ENCODE results near the gene SHC2. TPM values are rescaled to one million over a fixed set of nuclear protein-coding genes. Genes with fewer than 3 reads are reported as not detected.
"Not testable (repeated sequence)": the region's sequence is repeated elsewhere in the genome, so short reads cannot be mapped to it uniquely, and the experiment has no call there.

Gene SHC2
- total RNA-seq, 1 experiment from 2014 or later = 16.6 TPM

GRCh38 chr19:428149-428548, 32.7 kb downstream of the SHC2 start:
- Histone ChIP-seq H2BK5ac (ENCODE audit: insufficient read length, low read length) (no peak overlapping the region), H3K56ac (ENCODE audit: insufficient read length, low read depth, low read length) (no peak overlapping the region), H3K23ac (ENCODE audit: insufficient read length, low read depth, low read length) (no peak overlapping the region), H3T11ph (ENCODE audit: low read length) (no peak overlapping the region), H4K91ac (ENCODE audit: insufficient read length, low read depth, low read length) (no peak overlapping the region), H2AFZ (ENCODE audit: low read length) (no peak overlapping the region), H3K4me2 (ENCODE audit: insufficient read depth, insufficient read length, low read length) (no peak overlapping the region), H3K18ac (ENCODE audit: insufficient read length, low read depth, low read length) (no peak overlapping the region), H2BK15ac (ENCODE audit: low read depth, low read length) (no peak overlapping the region), H3K79me2 (ENCODE audit: insufficient read depth, low read length) (no peaks in the 10 kb centered on the region; the same call in 1 of the 2 replicates), H3K4me1 (ENCODE audit: insufficient read depth, low read length) (no peaks in the 10 kb centered on the region), H2BK12ac (ENCODE audit: insufficient read length, low read depth, low read length) (no peak overlapping the region), H3K79me1 (ENCODE audit: insufficient read depth, low read depth, low read length, poor library complexity, severe bottlenecking) (no peaks in the 10 kb centered on the region), H2BK120ac (ENCODE audit: low read depth, low read length, poor library complexity, severe bottlenecking) (no peak overlapping the region), H4K8ac (replicated peaks; ENCODE audit: insufficient read length, low read depth, low read length) (no peak overlapping the region), H2AK5ac (ENCODE audit: insufficient read length, low read length) (peak overlapping the region; percentile 54), H3K23me2 (ENCODE audit: insufficient read length, low read depth, low read length, poor library complexity, severe bottlenecking) (no peaks in the 10 kb centered on the region), H3K14ac (ENCODE audit: insufficient read depth, low read length) (no peak overlapping the region), H3K4ac (ENCODE audit: low read depth, low read length) (no peak overlapping the region), H4K5ac (ENCODE audit: insufficient read length, low read depth, low read length) (no peak overlapping the region), H2BK20ac (ENCODE audit: low read depth, low read length, poor library complexity, severe bottlenecking) (no peak overlapping the region), H3K9me3 (ENCODE audit: control insufficient read depth, low read depth, low read length) (peaks cover 13% of the 10 kb centered on the region), H4K20me1 (ENCODE audit: control insufficient read depth, insufficient read depth, insufficient read length) (no peaks in the 10 kb centered on the region), H3K27me3 (ENCODE audit: insufficient read depth, low read length) (no peaks in the 10 kb centered on the region; the same call in 1 of the 2 replicates), H3K9ac (ENCODE audit: extremely low read depth, insufficient read length, low read length) (no peak overlapping the region), H3K27ac (ENCODE audit: insufficient read length, low read depth, low read length) (no peak overlapping the region)
- Mint-ChIP-seq H3K4me1 (peaks cover 0 to 8% of the 10 kb centered on the region in 2 experiments; a peak in 1 of 4 replicates), H3K4me3 (no peak overlapping the region; a peak in 1 of 5 replicates), H3K27ac (no peak overlapping the region), H3K27me3 (ENCODE audit: low read depth) (peaks cover 16% of the 10 kb centered on the region), H3K36me3 (ENCODE audit: insufficient read depth in 1 of 3, low read depth in 3 of 3) (peaks cover 4 to 28% (median 4%) of the 10 kb centered on the region in 3 experiments; a peak in 6 of 7 replicates), H3K9me3 (peaks cover 14 to 25% of the 10 kb centered on the region in 2 experiments)
- TF ChIP-seq, protein P1, sequence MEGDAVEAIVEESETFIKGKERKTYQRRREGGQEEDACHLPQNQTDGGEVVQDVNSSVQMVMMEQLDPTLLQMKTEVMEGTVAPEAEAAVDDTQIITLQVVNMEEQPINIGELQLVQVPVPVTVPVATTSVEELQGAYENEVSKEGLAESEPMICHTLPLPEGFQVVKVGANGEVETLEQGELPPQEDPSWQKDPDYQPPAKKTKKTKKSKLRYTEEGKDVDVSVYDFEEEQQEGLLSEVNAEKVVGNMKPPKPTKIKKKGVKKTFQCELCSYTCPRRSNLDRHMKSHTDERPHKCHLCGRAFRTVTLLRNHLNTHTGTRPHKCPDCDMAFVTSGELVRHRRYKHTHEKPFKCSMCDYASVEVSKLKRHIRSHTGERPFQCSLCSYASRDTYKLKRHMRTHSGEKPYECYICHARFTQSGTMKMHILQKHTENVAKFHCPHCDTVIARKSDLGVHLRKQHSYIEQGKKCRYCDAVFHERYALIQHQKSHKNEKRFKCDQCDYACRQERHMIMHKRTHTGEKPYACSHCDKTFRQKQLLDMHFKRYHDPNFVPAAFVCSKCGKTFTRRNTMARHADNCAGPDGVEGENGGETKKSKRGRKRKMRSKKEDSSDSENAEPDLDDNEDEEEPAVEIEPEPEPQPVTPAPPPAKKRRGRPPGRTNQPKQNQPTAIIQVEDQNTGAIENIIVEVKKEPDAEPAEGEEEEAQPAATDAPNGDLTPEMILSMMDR (conservative IDR thresholded peaks at IDR 0.05) = no peak
- DNase-seq = no peak
- WGBS (ENCODE audit: extremely low coverage, insufficient read length, low lambda C conversion rate) = no CpG with 5 or more reads among the region's 15 CpGs

GRCh38 chr19:427675-428074, 33.2 kb downstream of the SHC2 start:
- H3K18ac ChIP-seq (ENCODE audit: insufficient read length, low read depth, low read length); H2BK12ac ChIP-seq (ENCODE audit: insufficient read length, low read depth, low read length); H3K79me2 ChIP-seq (ENCODE audit: insufficient read depth, low read length); H3K4me1 ChIP-seq (ENCODE audit: insufficient read depth, low read length); H3K9ac ChIP-seq (ENCODE audit: extremely low read depth, insufficient read length, low read length); H3K4ac ChIP-seq (ENCODE audit: low read depth, low read length); H3K4me2 ChIP-seq (ENCODE audit: insufficient read depth, insufficient read length, low read length); H4K8ac ChIP-seq (replicated peaks; ENCODE audit: insufficient read length, low read depth, low read length); H2AK5ac ChIP-seq (ENCODE audit: insufficient read length, low read length); H4K20me1 ChIP-seq (ENCODE audit: control insufficient read depth, insufficient read depth, insufficient read length); H3K79me1 ChIP-seq (ENCODE audit: insufficient read depth, low read depth, low read length, poor library complexity, severe bottlenecking); H3K56ac ChIP-seq (ENCODE audit: insufficient read length, low read depth, low read length); H3K27me3 ChIP-seq (ENCODE audit: insufficient read depth, low read length); H3K23me2 ChIP-seq (ENCODE audit: insufficient read length, low read depth, low read length, poor library complexity, severe bottlenecking); H4K91ac ChIP-seq (ENCODE audit: insufficient read length, low read depth, low read length); H2BK20ac ChIP-seq (ENCODE audit: low read depth, low read length, poor library complexity, severe bottlenecking); H3K27ac Mint-ChIP-seq; H3K4me1 Mint-ChIP-seq; H3K23ac ChIP-seq (ENCODE audit: insufficient read length, low read depth, low read length); H2BK15ac ChIP-seq (ENCODE audit: low read depth, low read length); H3K27ac ChIP-seq (ENCODE audit: insufficient read length, low read depth, low read length); H2BK120ac ChIP-seq (ENCODE audit: low read depth, low read length, poor library complexity, severe bottlenecking); H3T11ph ChIP-seq (ENCODE audit: low read length); DNase-seq; H3K4me3 Mint-ChIP-seq; H4K5ac ChIP-seq (ENCODE audit: insufficient read length, low read depth, low read length); H3K14ac ChIP-seq (ENCODE audit: insufficient read depth, low read length); H2AFZ ChIP-seq (ENCODE audit: low read length); H2BK5ac ChIP-seq (ENCODE audit: insufficient read length, low read length): not testable (repeated sequence)
- peaks cover 4 to 28% (median 4%) of the 10 kb centered on the region in 3 experiments; a peak in 6 of 7 replicates for H3K36me3 Mint-ChIP-seq (ENCODE audit: insufficient read depth in 1 of 3, low read depth in 3 of 3)
- peaks cover 14 to 25% of the 10 kb centered on the region in 2 experiments for H3K9me3 Mint-ChIP-seq
- H3K27me3 Mint-ChIP-seq (ENCODE audit: low read depth) = peaks cover 16% of the 10 kb centered on the region
- H3K9me3 ChIP-seq (ENCODE audit: control insufficient read depth, low read depth, low read length) = peaks cover 13% of the 10 kb centered on the region
- no CpG with 5 or more reads among the region's 19 CpGs for WGBS (ENCODE audit: extremely low coverage, insufficient read length, low lambda C conversion rate)
